ENCODE measurements around the gene EIF2S1.

DNA sequence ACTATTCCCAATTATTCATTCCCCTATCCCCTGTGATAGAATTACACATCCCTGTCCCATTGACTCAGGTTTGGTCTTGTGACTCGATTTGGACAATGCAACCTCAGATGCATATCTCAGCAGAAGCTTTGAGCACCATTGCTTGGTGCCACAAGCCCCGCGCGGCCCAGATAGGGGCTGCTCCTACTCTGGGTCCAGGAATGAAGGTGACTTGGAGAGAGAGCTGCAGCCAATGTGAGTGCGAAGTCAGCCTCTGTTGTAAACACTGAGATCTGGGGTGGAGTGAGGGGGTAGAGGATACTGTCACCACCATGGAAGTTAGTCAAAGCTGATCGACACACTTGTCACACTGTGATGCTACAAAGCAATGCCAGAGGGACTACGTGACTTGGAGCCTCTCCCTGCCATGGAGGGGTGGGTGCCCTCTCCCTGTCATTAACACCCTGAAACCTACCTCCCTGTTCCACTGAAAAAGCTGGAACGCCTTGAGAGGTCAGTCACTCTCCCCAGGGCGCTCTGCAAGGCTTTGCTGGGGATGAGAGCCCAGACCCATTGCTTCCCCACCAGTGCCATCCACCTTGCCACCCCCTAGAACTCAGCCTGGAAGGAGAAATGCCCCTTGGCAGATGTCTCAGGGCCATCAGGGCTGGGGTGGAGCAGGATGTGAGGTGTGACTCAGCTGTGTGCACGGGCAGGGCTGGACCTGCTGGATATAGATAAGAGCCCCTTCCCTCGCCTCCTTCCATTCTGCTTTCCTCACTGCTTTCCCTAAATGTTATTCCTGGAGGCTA lies 58.5 kb downstream of the EIF2S1 start:
- TF ChIP-seq, protein P1, sequence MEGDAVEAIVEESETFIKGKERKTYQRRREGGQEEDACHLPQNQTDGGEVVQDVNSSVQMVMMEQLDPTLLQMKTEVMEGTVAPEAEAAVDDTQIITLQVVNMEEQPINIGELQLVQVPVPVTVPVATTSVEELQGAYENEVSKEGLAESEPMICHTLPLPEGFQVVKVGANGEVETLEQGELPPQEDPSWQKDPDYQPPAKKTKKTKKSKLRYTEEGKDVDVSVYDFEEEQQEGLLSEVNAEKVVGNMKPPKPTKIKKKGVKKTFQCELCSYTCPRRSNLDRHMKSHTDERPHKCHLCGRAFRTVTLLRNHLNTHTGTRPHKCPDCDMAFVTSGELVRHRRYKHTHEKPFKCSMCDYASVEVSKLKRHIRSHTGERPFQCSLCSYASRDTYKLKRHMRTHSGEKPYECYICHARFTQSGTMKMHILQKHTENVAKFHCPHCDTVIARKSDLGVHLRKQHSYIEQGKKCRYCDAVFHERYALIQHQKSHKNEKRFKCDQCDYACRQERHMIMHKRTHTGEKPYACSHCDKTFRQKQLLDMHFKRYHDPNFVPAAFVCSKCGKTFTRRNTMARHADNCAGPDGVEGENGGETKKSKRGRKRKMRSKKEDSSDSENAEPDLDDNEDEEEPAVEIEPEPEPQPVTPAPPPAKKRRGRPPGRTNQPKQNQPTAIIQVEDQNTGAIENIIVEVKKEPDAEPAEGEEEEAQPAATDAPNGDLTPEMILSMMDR (conservative IDR thresholded peaks at IDR 0.05 in 1 of 2, IDR thresholded peaks at IDR 0.05 in 1 of 2; ENCODE audit: extremely low read depth in 1 of 2, insufficient read depth in 1 of 2, low read depth in 1 of 2, low read length in 2 of 2) = no peak
- no peak for TF ChIP-seq EZH2 (IDR thresholded peaks at IDR 0.05; ENCODE audit: borderline replicate concordance, low read length)

Measured in mammary epithelial cell (primary cell).